Stimulated activated naive CD8-positive, alpha-beta T cell treated with anti-CD3 and anti-CD28 coated beads, Interleukin-15, Interleukin-2, amounts not matched to agents 100 U/mL and 50 U/mL, for 24 hours (primary cell): ENCODE measurements around the gene FFAR4.

Experiments
- ATAC-seq: fragments of 150-1000 bp; cut with Tn5 transposase; one replicate; pipeline ENCODE4 v1.10.0; 2021
- DNase-seq: peaks from one replicate; pipeline ENCODE4 v3.0.0; 2021

FFAR4 gene

GRCh38 chr10:93572606-93573005, 6.1 kb downstream of the FFAR4 start:
- DNase-seq (no peak), ATAC-seq (no peak)

- no peak for ATAC-seq
Observed at GRCh38 chr10:93573051-93573909, 6.8 kb downstream of the FFAR4 start.

GRCh38 chr10:93573924-93574323, 7.5 kb downstream of the FFAR4 start:
- ATAC-seq (no peak), DNase-seq (no peak)

More at GRCh38 chr10:93573051-93573909, 6.8 kb downstream of the FFAR4 start:
- no peak for DNase-seq

- no peak for ATAC-seq
- DNase-seq, result no peak
Observed at GRCh38 chr10:93576888-93577287, 10.4 kb downstream of the FFAR4 start.

- DNase-seq (no peak), ATAC-seq (no peak)
Observed at GRCh38 chr10:93577565-93577964, 11.1 kb downstream of the FFAR4 start.

- ATAC-seq (no peak), DNase-seq (no peak)
Observed at GRCh38 chr10:93579089-93579488, 12.6 kb downstream of the FFAR4 start.

GRCh38 chr10:93579985-93580711, 13.7 kb downstream of the FFAR4 start:
- ATAC-seq (no peak), DNase-seq (no peak)

- ATAC-seq (no peak), DNase-seq (no peak)
Observed at GRCh38 chr10:93580828-93581227, 14.4 kb downstream of the FFAR4 start.

GRCh38 chr10:93584445-93584844, 18.0 kb downstream of the FFAR4 start:
- ATAC-seq, result no peak
- DNase-seq, result no peak

- ATAC-seq (no peak), DNase-seq (no peak)
Observed at GRCh38 chr10:93589648-93590562, 23.4 kb downstream of the FFAR4 start.

GRCh38 chr10:93590638-93591037, 24.2 kb downstream of the FFAR4 start:
- no peak for ATAC-seq
- DNase-seq, result no peak

- DNase-seq (no peak), ATAC-seq (no peak)
Observed at GRCh38 chr10:93591065-93591808, 24.8 kb downstream of the FFAR4 start.

- no peak for DNase-seq
- no peak for ATAC-seq
Observed at GRCh38 chr10:93593254-93593653, 26.8 kb downstream of the FFAR4 start.

GRCh38 chr10:93593749-93594148, 27.3 kb downstream of the FFAR4 start:
- ATAC-seq, result no peak
- DNase-seq, result no peak

- ATAC-seq, result no peak
- DNase-seq, result no peak
Observed at GRCh38 chr10:93594518-93594917, 28.1 kb downstream of the FFAR4 start.

- no peak for DNase-seq
- no peak for ATAC-seq
Observed at GRCh38 chr10:93595378-93596161, 29.1 kb downstream of the FFAR4 start.

- ATAC-seq (no peak), DNase-seq (no peak)
Observed at GRCh38 chr10:93596539-93596938, 30.1 kb downstream of the FFAR4 start.

GRCh38 chr10:93597075-93597599, 30.7 kb downstream of the FFAR4 start:
- ATAC-seq (no peak), DNase-seq (no peak)

- DNase-seq (no peak), ATAC-seq (no peak)
Observed at GRCh38 chr10:93598157-93598556, 31.7 kb downstream of the FFAR4 start.

GRCh38 chr10:93599335-93599734, 32.9 kb downstream of the FFAR4 start:
- no peak for DNase-seq
- no peak for ATAC-seq

GRCh38 chr10:93599778-93600177, 33.3 kb downstream of the FFAR4 start:
- no peak for ATAC-seq
- DNase-seq, result no peak
